HCT116 (cell line): Measurements from ENCODE around the gene ZNF584.

Source experiments
- EZH2 ChIP-seq: fragments of 200-600 bp; sonication (generic); IDR thresholded peaks from 2 replicates; pipeline ENCODE4 v1.6.1; 2017; ENCODE audit warnings: antibody characterized with exemption, mixed run types
- EZH2phosphoT487 ChIP-seq: fragments of 200-600 bp; IDR thresholded peaks from 2 replicates; pipeline ENCODE4 v1.6.1; 2018; ENCODE audit warnings: antibody characterized with exemption, borderline replicate concordance
- POLR2A ChIP-seq: IDR thresholded peaks from 2 replicates; pipeline ENCODE4 v1.7.0; 2011; ENCODE audit warnings: borderline replicate concordance; ENCODE audit not compliant: insufficient read depth, insufficient read length; ENCODE audit errors: extremely low read depth
- POLR2AphosphoS5 ChIP-seq: IDR thresholded peaks from 2 replicates; pipeline ENCODE4 v1.6.1; 2011; ENCODE audit warnings: mild to moderate bottlenecking, low read depth, low read length, moderate library complexity
- RAD21 ChIP-seq: IDR thresholded peaks from 2 replicates; pipeline ENCODE4 v1.6.1; 2012; ENCODE audit warnings: low read depth, mild to moderate bottlenecking
- SIN3A ChIP-seq: IDR thresholded peaks from 2 replicates; pipeline ENCODE4 v1.6.1; 2012; ENCODE audit warnings: low read depth
- SRF ChIP-seq: IDR thresholded peaks from 2 replicates; pipeline ENCODE4 v1.6.1; 2012; ENCODE audit warnings: low read depth
- ZFX ChIP-seq: fragments of 450-650 bp; IDR thresholded peaks from 2 replicates; pipeline ENCODE4 v1.6.1; 2017
- ZNF274 ChIP-seq: fragments of 200-500 bp; sonication (Bioruptor generic); IDR thresholded peaks from 2 replicates; pipeline ENCODE4 v1.6.1; 2014; ENCODE audit warnings: mild to moderate bottlenecking, low read depth, low read length, inconsistent platforms
- TF ChIP-seq, protein P1 (sequence below), 3 experiments: fragments of 200-600 bp in 1 of 3; sonication (generic) in 1 of 3; IDR thresholded peaks in 2 of 3; conservative IDR thresholded peaks in 1 of 3; 2 replicates each; pipeline ENCODE4 v1.5.1; 2012 to 2017; ENCODE audit warnings: low read depth in 2 of 3, low read length in 2 of 3, antibody characterized with exemption in 1 of 3, borderline replicate concordance in 1 of 3, control low read depth in 1 of 3, mild to moderate bottlenecking in 1 of 3, mixed read lengths in 1 of 3, mixed run types in 1 of 3, moderate library complexity in 1 of 3; ENCODE audit not compliant: insufficient read depth in 1 of 3
- TF ChIP-seq, protein P2 (sequence below): IDR thresholded peaks from 2 replicates; pipeline ENCODE4 v1.6.1; 2011; ENCODE audit warnings: mild to moderate bottlenecking, low read length, moderate library complexity; ENCODE audit not compliant: insufficient replicate concordance; ENCODE audit errors: extremely low read depth

DNA sequence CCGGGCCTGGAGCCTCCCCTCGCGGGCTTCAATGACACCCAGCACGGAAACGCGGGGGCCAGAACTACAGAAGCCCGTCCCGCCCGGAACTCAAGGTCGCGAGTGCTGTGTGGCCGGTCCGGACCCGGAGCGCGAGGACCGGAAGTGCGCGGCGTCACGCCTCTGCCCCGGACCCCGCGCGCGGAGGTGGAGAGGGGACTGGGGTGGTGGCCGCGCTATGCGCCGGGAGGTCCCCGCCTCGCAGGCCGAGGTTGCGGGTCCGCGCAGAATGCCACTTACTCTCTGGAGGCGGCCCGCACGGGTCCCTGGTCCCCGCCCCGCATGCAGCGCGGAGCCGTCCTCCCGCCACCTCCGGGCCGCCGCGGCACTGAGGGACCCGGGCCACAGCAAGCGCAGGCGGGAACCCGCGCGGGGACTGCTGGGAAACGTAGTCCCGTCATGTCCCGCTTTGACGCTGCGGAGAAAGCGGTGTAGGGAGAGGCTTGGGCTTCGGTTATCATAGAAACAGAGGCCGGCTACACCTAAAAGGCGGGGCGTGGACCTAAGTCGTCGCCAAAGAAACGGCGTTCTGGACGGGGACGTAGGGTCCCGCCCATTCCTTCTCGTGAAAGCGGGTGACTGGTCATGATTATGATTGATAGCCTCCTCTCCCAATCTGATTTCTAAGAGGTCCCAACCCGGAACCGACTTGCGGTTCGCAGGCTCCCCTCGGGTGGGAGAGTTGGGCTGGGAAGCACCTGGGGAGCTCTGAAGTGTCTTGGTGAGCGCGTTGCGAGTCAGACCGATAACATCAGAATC, 27.6 kb upstream of the ZNF584 start, which contains the start of gene ZNF837:
- TF ChIP-seq POLR2AphosphoS5 (peak; percentile 79), ZFX (peak; percentile 96), SIN3A (peak; percentile 82), ZNF274 (no peak), RAD21 (no peak; the same call in 1 of the 2 replicates), SRF (no peak; the same call in 1 of the 2 replicates), EZH2 (no peak), EZH2phosphoT487 (no peak), POLR2A (peak; percentile 44)
- TF ChIP-seq, protein P1, sequence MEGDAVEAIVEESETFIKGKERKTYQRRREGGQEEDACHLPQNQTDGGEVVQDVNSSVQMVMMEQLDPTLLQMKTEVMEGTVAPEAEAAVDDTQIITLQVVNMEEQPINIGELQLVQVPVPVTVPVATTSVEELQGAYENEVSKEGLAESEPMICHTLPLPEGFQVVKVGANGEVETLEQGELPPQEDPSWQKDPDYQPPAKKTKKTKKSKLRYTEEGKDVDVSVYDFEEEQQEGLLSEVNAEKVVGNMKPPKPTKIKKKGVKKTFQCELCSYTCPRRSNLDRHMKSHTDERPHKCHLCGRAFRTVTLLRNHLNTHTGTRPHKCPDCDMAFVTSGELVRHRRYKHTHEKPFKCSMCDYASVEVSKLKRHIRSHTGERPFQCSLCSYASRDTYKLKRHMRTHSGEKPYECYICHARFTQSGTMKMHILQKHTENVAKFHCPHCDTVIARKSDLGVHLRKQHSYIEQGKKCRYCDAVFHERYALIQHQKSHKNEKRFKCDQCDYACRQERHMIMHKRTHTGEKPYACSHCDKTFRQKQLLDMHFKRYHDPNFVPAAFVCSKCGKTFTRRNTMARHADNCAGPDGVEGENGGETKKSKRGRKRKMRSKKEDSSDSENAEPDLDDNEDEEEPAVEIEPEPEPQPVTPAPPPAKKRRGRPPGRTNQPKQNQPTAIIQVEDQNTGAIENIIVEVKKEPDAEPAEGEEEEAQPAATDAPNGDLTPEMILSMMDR (IDR thresholded peaks at IDR 0.05 in 2 of 3, conservative IDR thresholded peaks at IDR 0.05 in 1 of 3; ENCODE audit: borderline replicate concordance in 1 of 3, insufficient read depth in 1 of 3, low read depth in 2 of 3, low read length in 2 of 3): no peak
- TF ChIP-seq, protein P2, sequence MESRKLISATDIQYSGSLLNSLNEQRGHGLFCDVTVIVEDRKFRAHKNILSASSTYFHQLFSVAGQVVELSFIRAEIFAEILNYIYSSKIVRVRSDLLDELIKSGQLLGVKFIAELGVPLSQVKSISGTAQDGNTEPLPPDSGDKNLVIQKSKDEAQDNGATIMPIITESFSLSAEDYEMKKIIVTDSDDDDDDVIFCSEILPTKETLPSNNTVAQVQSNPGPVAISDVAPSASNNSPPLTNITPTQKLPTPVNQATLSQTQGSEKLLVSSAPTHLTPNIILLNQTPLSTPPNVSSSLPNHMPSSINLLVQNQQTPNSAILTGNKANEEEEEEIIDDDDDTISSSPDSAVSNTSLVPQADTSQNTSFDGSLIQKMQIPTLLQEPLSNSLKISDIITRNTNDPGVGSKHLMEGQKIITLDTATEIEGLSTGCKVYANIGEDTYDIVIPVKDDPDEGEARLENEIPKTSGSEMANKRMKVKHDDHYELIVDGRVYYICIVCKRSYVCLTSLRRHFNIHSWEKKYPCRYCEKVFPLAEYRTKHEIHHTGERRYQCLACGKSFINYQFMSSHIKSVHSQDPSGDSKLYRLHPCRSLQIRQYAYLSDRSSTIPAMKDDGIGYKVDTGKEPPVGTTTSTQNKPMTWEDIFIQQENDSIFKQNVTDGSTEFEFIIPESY: peak; percentile 30
